Measurements from ENCODE around the gene FZD2.
"Not testable (repeated sequence)": the region's sequence is repeated elsewhere in the genome, so short reads cannot be mapped to it uniquely, and the experiment has no call there.

FZD2 gene

DNA sequence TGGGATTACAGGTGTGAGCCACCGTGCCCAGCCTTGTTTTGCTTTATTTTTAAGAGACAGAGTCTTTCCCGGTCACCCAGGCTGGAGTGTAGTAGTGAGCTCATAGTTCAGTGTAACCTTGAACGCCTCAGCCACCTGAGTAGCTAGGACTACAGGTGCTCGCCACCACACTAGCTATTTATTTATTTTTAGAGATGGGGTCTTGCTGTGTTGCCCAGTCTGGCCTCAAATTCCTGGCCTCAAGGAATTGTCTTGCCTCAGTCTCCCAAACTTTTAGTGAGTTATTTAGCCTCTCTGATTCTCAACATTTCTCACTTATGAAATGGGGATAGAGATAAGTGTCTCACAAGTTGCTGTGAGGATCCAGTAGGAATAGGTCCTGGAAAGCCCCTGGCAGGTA, 21.7 kb downstream of the FZD2 start:
- no peak for DNase-seq

GRCh38 chr17:44581868-44582267, 24.6 kb downstream of the FZD2 start:
- DNase-seq, result no peak

DNA sequence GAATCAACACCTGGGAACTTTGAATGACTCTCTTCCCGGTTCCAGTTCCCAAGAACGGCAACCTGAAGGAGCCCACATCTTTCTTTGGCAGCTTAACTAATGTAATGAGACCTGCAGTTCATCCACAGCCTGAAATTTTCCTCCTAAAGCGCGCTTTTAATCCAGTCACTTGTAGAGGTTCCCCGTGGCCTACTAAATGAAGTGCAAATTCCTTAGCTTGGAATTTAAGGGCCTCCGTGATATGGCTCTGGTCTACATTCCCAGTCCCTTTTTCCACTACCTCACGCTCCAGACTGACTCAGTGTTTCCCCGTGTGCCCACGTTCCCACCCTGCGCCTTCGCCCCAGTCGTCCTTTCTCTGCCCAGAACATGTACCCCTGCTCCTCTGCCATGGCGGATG, 27.2 kb downstream of the FZD2 start:
- no peak for DNase-seq

DNA sequence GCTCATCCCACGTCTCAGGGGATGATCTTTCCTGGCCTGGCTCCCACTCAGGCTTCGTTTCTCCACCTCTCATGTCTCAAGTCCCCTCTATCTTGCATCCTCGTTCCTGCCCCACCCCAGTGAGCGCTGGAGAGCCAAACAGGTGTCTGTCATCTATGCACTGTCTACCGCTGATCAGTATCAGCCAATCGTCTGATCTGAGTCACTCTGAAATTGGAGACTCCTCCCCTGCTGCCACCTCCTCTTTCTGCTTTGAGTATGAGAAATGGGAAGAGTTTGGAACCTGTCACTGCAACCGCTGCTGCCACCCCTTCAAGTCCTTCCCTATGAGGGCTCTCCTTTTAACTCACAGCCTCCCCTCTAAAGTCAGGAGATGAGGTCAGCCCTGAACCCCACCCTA, 28.0 kb downstream of the FZD2 start:
- DNase-seq, result no peak

DNA sequence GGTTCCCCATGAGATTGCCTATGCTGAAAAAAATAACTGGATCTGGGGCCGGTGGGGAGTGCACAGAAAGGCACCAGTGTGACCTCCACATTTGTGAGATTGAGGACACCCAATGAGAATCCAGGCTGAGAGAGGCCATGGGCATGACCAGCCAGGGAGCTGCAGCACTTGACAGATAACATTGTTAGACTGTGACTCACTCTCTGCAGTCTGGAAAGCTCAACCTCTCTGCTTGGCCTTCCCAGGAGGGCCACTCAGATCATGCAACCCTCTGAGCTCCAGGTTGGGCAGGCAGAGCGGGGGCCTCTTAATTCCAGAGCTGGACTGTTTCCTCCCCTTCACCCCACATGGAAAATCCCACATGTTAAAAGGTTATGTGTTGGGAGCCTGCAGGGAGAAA, 30.1 kb downstream of the FZD2 start:
- DNase-seq, result no peak

DNA sequence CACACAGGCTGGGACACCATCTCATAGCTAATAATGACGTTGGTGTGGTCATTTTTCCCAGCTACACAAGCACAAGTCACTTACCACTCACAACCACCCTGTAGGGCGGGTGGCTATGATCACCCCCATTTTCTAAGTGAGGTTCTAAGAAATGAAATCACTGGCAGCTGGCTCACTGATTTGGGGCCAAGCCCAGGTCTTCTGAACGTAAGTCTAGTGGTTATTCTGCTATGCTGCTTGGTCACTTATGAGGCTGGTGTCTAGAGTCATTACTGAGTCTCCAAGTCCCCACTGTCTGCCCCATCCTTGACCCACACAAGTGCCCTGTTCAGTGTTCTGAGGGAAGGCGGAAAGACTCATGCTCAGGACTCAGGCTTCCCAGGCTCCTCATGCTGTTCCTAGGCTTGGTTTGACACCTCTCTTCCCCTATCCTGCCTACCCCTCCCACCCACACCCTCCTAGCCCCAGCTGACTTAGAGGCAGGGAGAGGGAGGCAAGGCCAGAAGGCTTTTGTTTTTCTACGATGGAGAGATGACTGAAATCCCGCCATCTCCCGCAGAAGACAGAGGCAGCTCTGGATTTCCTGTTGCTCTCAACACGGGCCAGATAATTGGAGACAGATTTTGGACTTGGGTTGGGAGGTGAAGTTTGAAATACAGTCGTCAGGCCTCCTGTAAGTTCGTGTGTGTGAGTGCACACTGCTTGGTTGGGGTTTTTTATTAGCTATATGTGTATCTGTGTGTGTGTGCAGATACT, 32.2 kb downstream of the FZD2 start:
- no peak for DNase-seq

- DNase-seq, result not testable (repeated sequence)
These were observed 32.8 kb downstream of the FZD2 start for GRCh38 chr17:44590072-44590462.

DNA sequence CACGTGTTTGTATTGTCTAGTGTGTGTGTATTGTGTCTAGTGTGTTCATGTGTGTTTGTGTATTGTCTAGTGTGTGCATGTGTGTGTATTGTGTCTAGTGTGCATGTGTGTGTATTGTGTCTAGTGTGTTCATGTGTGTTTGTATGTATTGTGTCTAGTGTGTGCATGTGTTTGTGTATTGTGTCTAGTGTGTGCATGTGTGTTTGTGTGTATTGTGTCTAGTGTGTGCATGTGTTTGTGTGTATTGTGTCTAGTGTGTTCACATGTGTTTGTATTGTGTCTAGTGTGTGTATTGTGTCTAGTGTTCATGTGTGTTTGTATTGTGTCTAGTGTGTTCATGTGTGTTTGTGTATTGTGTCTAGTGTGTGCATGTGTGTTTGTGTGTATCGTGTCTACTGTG, 33.5 kb downstream of the FZD2 start:
- DNase-seq, result not testable (repeated sequence)

DNA sequence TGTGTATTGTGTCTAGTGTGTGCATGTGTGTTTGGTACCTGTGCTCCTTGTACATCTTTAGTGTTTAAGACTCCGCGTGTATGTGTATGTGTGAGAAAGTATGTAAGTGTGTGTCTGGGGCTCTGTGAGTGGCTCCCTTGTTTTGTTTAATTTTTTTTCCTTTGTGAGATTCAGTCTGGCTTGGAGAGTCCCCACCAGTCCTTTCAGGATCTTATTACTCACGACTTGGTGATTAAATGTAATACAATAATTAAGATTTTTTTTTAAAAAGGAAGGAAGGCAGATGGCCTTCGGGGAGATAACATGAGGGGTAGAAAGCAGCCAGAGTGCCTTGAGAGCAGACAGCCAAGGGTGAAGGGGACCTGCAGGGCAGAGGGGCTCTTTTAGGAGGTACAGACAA, 33.9 kb downstream of the FZD2 start:
- DNase-seq, result no peak

DNA sequence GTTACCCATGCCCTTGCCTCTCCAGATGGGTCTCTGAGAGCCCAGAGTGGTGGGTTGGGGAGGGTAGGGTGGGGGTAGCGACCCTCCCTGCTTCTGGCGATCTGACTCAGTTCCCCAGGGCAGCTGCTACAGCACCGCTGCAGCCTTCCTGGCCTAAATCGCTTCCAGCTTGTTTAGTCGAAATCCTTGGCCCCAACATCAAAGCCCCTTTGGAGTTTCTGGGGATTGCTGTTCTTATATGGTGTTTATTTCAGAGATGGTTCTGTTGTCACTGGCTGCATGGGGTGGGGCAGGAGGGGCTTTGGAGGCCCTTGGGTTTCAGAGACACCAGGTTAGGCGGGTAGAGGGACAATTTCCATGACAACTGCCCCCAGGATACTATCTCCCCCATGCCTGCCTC, 35.9 kb downstream of the FZD2 start:
- DNase-seq, result no peak

DNA sequence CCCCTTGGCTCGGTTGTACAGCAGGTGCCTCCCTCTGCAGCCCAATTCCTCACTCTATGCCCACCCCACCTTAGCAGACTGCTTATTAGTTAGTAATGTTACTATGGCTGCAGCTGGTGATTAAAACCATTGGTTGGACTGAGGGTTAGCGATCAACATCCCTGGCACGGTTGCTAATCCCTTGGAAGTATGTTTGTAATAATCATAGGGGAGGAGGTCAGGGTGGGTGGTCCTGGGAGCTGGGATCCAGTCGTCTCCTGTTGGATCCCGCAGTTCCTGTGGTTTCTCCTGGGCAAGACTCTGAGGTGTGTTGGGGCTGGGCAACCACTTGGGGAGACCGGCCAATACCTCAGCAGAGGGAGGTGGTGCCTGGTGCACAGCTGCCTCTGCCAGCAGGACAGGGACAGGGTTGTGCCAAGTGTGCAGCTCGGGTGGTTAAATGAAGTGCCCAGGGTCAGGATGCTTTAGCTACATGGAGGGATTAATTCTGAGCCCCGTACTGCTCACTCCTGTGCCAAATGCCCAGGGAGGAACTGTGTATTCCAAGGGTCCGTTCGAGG, 38.0 kb downstream of the FZD2 start:
- no peak for DNase-seq

GRCh38 chr17:44598329-44598728, 41.0 kb downstream of the FZD2 start:
- no peak for DNase-seq

- DNase-seq, result no peak
These were observed 41.6 kb downstream of the FZD2 start for GRCh38 chr17:44598932-44599297.

DNA sequence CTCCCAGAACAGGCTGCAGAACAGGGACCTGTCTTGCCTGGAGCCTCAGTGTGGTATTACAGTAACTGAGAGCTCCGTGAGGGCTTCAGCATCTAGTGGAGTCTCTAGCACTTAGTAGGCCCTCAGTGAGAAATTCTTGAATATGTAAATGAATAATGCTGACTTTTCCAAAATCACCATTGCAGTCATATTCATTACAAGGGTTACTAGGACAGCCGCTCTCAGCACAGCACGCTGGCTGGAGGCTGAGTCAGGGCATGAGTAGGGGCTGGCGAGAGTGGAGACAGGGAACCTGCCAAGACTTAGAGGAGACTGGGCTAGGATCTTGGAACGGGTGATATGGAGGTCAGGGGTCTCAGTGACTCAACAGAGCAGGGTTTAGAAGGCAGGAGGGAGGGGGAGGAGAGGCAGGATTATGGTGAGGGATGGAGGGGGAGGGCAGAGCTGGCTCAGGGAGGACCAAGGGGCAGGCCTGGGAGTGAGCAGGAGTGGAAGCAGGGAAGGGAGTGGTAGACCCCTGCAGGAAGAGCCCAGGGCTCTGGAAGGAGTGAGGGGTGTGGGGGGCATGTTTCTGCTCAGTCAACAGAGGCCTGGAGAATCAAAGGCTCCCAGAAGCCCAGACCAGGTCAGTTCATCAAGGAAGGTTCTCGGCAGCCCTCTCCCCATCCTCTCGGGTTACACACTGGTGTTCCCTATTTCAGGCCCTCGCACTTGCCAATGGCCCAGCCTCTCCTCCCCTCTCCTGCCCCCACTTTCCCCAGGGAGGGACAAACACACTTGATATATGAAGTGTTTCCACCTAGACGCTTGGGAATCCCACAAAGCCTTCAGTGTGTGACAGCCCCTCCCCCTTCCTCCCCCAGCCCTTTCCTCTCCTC, 42.3 kb downstream of the FZD2 start:
- DNase-seq, result no peak

DNA sequence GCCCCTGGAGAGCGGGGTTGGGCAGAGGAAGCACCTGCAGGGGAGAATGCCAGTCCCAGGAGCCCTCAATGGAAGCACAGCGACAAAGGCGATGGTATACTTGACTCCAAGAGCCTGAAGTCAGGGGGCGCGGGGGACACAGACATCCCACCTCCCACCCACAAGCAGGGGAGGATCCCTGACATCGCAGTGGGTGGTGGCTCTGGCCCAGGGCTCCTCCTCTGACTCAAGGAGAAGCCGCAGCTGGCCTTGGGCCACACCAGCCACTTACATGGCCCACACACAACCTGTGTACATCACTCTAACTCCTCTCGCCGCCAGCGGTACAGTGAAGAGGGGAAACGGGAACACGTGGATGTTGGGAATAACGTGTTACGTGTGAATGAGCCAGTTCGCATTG, 44.3 kb downstream of the FZD2 start:
- DNase-seq, result no peak

- DNase-seq, result no peak
These were observed 44.7 kb downstream of the FZD2 start for GRCh38 chr17:44601973-44602372.

- no peak for DNase-seq
These were observed 45.1 kb downstream of the FZD2 start for GRCh38 chr17:44602390-44602789.

DNA sequence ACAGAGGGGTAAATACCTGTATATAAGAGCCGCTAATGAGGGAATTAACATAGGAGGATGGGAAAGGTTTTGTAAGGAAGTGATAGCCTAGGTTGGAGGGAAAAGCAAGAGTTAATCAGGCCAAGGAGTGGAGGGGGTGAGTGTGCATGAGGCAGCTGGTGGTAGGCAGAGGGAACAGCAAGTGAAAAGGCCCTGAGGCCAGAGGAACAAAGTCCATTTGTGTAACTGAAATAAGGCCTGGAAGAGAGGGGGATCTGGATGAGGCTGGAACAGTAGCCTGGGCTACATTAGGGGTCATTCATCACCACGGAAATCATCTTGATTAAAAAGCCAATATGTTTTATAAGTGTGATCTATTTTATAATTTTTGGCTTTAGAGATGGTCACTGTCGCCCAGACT, 45.7 kb downstream of the FZD2 start:
- DNase-seq, result no peak

GRCh38 chr17:44604116-44604761, 47.0 kb downstream of the FZD2 start:
- DNase-seq, result no peak

- DNase-seq, result no peak
These were observed 47.6 kb downstream of the FZD2 start for GRCh38 chr17:44604768-44605485.

DNA sequence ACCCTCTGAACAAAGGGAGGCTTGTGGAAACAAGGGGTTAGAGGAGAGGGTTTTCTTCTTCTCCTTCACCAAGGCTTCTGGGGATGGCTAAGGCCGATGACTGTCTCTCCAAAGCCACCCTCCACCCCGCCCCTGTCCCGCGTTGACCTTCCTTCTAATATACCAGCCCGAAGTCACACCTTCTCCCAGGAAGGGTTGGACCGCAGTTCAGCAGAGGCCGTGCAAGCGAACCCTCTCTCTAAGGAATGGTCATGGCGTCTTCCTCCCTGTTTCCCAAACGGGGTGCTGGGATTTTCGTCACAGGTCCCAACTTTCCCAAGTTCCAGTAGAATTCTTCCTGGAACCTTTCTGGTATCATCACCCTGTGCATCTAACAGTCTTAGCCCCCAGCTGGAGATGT, 49.4 kb downstream of the FZD2 start:
- no peak for DNase-seq

GRCh38 chr17:44607836-44608690, 50.8 kb downstream of the FZD2 start:
- no peak for DNase-seq
